NCI-H146 treated with DMSO at 0.1 percent for 48 hours (cell line): ENCODE data around the gene KIAA0513.

Experiments used
- DNase-seq: peaks from one replicate; lab custom pipeline; 2025; ENCODE audit not compliant: unreplicated experiment; lab: John Stamatoyannopoulos, UW

Gene KIAA0513, protein sequence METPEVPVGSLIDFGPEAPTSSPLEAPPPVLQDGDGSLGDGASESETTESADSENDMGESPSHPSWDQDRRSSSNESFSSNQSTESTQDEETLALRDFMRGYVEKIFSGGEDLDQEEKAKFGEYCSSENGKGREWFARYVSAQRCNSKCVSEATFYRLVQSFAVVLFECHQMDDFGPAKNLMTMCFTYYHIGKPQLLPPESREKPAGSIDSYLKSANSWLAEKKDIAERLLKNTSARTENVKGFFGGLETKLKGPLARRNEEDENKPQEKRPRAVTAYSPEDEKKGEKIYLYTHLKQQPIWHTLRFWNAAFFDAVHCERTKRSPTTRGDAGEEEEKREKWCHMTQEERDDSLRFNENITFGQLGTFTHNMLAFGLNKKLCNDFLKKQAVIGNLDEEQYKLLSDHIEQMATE

GRCh38 chr16:85027349-85027957, at the start of gene KIAA0513:
TSS of gene KIAA0513 (plus strand) at chr16:85027795. CDS start at chr16:85067072, 39,277 bp downstream.
- peak; percentile 60 for DNase-seq

DNA sequence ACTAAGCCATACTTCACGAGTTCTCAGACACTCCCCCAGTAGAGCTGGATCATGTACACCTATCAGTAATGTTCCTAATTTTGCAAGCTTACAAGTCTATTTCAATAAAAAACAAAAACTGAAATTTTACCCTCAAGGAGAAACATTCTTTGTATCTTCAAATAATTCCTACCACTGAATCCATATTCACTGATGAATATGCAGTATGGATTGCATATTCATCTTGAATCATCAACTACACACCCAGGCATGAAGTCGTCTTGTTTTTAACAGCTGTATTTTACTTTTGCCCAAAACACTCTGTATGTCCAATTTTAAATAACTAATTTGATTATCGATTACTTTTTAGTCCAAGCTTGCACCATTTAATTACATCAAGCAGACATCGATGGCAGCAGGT, 48.1 kb upstream of the KIAA0513 start:
- no peak for DNase-seq

DNA sequence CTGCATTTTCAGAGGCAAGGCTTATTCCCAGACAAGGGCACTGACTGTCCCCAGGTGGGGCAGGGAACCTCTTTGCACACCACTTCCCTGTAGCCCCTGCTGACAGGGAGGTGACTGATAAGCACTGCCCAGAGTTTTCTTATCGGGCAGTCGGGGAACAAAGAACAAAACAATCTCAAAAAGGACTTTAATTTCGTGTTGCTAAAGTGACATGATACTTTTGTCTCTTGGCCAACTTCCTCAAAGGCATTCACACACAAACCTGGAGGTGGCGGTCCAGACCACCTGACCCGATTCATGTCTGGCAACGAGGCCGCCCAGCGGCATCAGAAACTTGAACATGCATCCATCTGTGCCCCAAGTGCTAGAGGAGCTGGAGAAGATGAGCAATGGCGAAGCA, 45.2 kb upstream of the KIAA0513 start:
- no peak for DNase-seq

DNA sequence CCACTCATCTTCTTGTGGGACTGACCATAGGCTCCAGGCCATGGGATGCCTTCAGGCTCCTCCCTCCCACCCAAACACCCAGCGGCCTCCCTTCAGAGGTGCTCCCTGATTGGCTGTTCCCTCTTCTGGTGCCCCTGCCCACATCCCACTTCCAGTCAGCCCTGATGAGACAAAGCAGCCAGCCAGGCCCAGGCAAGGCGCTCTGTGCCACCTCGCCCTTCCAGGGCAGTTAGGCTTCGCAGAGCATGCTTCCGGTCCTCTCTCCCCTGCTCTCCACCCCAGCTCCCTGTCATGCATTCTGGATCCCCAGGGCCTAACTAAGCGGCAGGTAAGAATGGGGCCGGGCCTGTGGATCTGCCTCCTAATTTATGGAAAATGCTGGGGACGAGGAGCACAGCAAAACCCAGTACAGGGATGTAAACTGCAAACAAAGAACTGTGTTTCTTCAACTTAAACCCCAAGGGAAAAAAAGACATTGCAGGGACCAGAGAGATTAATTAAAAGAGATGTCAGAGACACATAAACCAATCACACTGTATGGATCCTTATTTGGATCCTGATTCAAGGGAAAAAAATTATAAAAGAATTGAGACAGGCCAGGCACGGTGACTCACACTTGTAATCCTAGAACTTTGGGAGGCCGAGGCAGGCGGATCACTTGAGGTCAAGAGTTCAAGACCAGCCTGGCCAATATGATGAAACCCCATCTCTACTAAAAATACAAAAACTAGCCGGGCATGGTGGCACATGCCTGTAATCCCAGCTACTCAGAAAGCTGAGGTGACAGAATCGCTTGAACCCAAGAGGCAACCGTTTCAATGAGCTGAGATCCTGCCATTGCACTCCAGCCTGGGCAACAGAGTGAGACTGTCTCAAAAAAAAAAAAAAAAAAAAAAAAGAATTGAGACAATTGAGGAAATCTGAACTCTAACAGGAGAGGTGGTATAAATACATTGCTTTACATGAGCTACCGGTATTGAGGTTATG, 42.2 kb upstream of the KIAA0513 start:
- no peak for DNase-seq

DNA sequence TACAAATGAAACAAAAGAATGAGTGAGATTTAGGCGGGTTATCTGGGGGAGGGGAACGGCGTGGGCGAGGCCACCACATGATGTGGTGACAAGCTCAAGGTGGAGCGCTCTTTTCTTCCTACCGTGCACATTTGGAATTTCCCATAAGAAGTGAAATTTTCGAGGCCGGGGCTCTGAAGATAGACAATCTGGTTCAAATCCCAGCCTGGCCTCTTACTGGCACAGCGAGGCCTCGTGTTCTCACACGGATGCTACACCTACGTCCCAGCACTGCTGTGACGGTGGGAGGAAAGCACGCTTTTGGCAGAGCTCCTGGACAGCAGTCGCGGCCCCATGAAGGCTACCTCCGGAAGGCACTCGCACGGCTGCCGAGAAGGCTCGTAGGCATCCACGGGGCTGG, 41.5 kb upstream of the KIAA0513 start:
- no peak for DNase-seq

- no peak for DNase-seq
Measured at GRCh38 chr16:84986879-84987278, 40.7 kb upstream of the KIAA0513 start.

- no peak for DNase-seq
Measured at GRCh38 chr16:84988328-84989080, 39.1 kb upstream of the KIAA0513 start.

DNA sequence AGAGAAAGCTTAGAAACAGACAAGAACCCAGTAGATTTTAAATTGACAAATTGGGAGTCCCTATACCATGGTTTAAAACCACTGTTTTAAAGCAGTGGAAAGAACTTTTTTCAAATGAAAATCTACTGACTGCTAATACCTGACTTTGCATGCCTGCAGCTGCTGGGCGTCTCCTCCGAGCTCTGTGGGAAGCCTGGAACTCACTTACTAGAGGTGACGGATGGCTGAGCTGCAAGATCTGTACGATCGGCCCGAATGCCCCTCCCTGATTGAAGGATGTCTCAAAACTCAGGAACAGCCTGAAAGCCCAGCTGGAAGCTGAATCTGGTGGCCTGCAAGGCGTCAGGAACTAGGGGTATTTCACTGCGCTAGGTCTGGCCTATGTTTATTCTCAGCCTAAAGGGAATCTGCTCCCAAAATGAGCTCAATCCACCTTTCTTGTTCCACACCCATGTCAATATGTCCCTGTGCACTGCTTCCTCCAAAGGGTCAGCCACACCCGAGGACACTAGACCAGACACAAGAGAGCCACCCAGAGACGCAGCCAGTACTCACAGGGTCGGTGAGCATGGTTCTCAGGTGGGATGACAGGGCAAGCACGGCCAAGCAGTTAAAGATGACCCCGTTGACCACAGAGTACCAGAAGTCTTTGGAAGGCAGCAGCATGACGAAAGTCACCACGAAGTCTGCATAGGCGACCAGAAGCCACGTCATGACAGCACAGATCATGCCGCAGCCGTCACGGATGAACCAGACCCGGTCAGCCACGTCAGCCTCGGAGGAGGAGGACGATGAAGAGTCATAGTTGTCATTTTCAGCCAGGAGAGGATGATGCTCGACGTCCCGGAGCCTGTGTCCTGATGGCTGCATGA, 37.6 kb upstream of the KIAA0513 start:
- DNase-seq: no peak

- DNase-seq: no peak
Measured at GRCh38 chr16:84990782-84991181, 36.8 kb upstream of the KIAA0513 start.

DNA sequence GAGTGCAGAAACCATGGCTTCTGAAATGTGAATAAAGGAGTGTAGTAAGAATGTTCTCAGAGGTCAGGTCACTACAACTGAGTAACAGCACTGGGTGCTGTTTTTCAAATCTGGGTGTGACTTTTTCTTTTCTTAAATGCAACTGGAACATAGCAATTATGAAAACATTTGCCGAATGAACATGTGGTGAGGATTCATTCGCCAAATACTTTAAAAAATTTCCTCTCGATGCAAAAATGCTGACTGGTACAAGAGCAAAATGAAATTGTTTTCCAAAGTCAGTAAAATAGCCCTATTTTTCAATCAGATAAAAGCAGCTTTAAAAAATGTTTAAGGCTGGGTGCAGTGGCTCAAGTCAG, 34.9 kb upstream of the KIAA0513 start:
- DNase-seq: no peak

DNA sequence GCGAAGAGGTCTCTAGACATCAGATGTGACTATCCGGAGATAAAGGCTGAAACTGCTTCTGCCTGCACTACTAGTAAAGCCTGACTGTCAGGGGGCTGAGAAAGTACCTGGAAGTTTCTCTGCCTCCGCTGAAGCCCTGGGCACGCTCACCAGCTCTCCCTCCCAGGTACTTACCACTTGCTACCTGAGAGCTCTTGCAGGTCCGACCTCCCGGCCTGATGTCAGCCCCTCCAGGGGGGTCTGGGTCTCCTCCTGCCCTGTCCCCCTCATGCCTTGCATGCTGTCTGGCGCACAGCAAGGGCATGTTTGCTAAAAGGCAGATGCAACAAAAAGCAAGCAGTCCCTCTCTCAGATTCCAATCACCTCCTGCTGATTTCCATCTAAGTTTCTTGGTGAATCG, 33.7 kb upstream of the KIAA0513 start:
- DNase-seq: no peak

DNA sequence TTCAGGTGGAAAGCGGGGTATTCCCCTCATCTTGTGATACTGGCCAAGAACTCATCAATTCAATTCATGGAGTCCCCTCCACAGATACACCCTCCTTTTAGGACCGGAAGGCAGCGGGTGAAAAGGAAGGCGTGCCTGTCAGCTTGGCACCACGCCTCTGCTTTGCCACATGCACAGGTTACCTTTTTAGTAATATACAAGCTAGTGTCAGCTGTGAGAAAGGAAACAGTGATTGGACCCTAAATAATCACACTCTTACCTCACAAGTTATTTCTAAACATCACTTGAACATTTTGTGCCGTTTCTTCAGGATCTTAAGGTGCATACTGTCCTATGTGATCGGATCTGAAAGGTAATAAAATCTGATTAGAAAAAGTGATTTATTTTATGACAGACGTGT, 31.9 kb upstream of the KIAA0513 start:
- no peak for DNase-seq

DNA sequence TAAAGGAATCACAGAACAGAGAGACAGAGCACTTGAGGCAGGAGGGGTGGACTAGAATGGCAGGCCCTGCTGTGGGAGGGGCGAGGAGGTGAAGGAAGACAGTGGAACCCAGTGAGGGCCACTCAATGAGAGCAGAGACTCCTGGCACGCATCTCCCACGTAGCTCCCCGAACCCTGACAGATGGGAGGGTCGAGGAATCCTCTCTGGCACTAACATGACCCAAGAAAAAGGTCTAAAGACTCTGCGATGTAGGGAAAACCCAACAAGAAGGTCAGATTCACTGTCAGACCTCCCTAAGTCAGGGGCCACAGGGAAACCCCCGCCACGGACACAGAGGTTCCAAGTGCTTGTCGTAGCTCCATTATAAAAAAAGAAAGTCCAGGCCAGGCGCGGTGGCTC, 31.2 kb upstream of the KIAA0513 start:
- no peak for DNase-seq

GRCh38 chr16:84999200-84999599, 28.4 kb upstream of the KIAA0513 start:
- DNase-seq: no peak

GRCh38 chr16:84999857-85000480, 27.6 kb upstream of the KIAA0513 start:
- no peak for DNase-seq

GRCh38 chr16:85002099-85002541, 25.5 kb upstream of the KIAA0513 start:
- no peak for DNase-seq

GRCh38 chr16:85002608-85003007, 25.0 kb upstream of the KIAA0513 start:
- DNase-seq: no peak

DNA sequence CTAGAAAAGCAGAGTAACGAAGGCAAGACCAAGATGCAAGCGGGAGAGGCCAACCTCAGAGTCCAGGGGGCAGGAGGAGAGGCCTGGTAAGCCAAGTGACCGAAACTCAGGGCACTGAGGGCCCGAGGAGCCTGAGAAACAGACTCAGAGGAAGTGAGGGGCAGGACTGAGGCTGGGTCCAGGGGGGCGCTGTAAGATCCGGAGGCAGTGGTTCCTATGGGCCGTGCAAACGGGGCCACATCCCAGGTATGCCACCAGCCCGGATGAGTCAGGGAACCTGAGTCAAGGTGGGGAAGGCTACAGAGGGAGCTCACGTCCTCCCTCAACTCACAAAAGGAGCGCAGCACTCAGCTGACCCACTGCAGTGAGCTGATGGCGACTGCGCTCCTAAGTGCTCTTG, 24.5 kb upstream of the KIAA0513 start:
- no peak for DNase-seq
